HG03045 (cell line): ENCODE data around the gene FBXW4.
A peak's percentile ranks its signal among the peaks of the same experiment; 100 is the strongest.

Source experiments
- ATAC-seq: cut with Tn5 transposase; IDR thresholded peaks from one replicate; pipeline ENCODE4 v1.9.1; 2021; ENCODE audit warnings: mild to moderate bottlenecking, moderate library complexity; ENCODE audit not compliant: unreplicated experiment

The FBXW4 gene

GRCh38 chr10:101694674-101695403 is at the start of gene FBXW4:
TSS of gene FBXW4 (minus strand) at chr10:101695170. CDS start at chr10:101695105, 65 bp downstream.
- peak; percentile 75 for ATAC-seq

GRCh38 chr10:101744267-101744666 is 49.3 kb upstream of the FBXW4 start:
- ATAC-seq, result no peak

GRCh38 chr10:101741938-101742337 is 47.0 kb upstream of the FBXW4 start:
- no peak for ATAC-seq

GRCh38 chr10:101736666-101737065 is 41.7 kb upstream of the FBXW4 start:
- no peak for ATAC-seq

- no peak for ATAC-seq
Measured at GRCh38 chr10:101732096-101732495, 37.1 kb upstream of the FBXW4 start.

GRCh38 chr10:101726115-101726387 is 31.1 kb upstream of the FBXW4 start:
- no peak for ATAC-seq

- ATAC-seq, result no peak
Measured at GRCh38 chr10:101725296-101726114, 30.5 kb upstream of the FBXW4 start.

GRCh38 chr10:101724446-101724845 is 29.5 kb upstream of the FBXW4 start:
- no peak for ATAC-seq

GRCh38 chr10:101723176-101723575 is 28.2 kb upstream of the FBXW4 start:
- no peak for ATAC-seq

- ATAC-seq, result no peak
Measured at GRCh38 chr10:101721806-101722205, 26.8 kb upstream of the FBXW4 start.

- no peak for ATAC-seq
Measured at GRCh38 chr10:101720606-101721230, 25.7 kb upstream of the FBXW4 start.

GRCh38 chr10:101718690-101719275 is 23.8 kb upstream of the FBXW4 start:
- ATAC-seq, result no peak

GRCh38 chr10:101716891-101717659 is 22.1 kb upstream of the FBXW4 start:
- ATAC-seq, result no peak

GRCh38 chr10:101712997-101713396 is 18.0 kb upstream of the FBXW4 start:
- no peak for ATAC-seq

GRCh38 chr10:101710793-101711192 is 15.8 kb upstream of the FBXW4 start:
- ATAC-seq, result no peak

- no peak for ATAC-seq
Measured at GRCh38 chr10:101710059-101710695, 15.2 kb upstream of the FBXW4 start.

- no peak for ATAC-seq
Measured at GRCh38 chr10:101709359-101710058, 14.5 kb upstream of the FBXW4 start.

- ATAC-seq, result no peak
Measured at GRCh38 chr10:101708870-101709269, 13.9 kb upstream of the FBXW4 start.

GRCh38 chr10:101708073-101708472 is 13.1 kb upstream of the FBXW4 start:
- no peak for ATAC-seq

- ATAC-seq, result no peak
Measured at GRCh38 chr10:101704331-101704730, 9.4 kb upstream of the FBXW4 start.
